ENCODE measurements around the gene PLCB1. TPM values are rescaled to one million over a fixed set of nuclear protein-coding genes. Genes with fewer than 3 reads are reported as not detected.

The PLCB1 gene
- total RNA-seq, 1 experiment from 2014 or later: 11.3 TPM

GRCh38 chr20:8709627-8710026, 577.6 kb downstream of the PLCB1 start:
- Mint-ChIP-seq H3K9me3 (peaks cover 15% of the 10 kb centered on the region), H3K36me3 (peaks cover 8% of the 10 kb centered on the region), H3K27ac (no peak overlapping the region), H3K27me3 (ENCODE audit: low read depth) (no peaks in the 10 kb centered on the region), H3K4me3 (no peak overlapping the region), H3K4me1 (peaks cover 3% of the 10 kb centered on the region)
- ATAC-seq: no peak
- CTCF ChIA-PET: no interaction called here
- TF ChIP-seq GABPB1 (CRISPR knock-in tag; IDR thresholded peaks at IDR 0.05) (no peak), ELF4 (CRISPR knock-in tag; IDR thresholded peaks at IDR 0.05; ENCODE audit: low read depth) (no peak), CREM (CRISPR knock-in tag; IDR thresholded peaks at IDR 0.05) (no peak), NR1H2 (CRISPR knock-in tag; IDR thresholded peaks at IDR 0.05) (no peak), ZNF423 (CRISPR knock-in tag; IDR thresholded peaks at IDR 0.05) (no peak), ZMAT4 (CRISPR knock-in tag; IDR thresholded peaks at IDR 0.05) (no peak), OVOL2 (CRISPR knock-in tag; IDR thresholded peaks at IDR 0.05; ENCODE audit: borderline replicate concordance) (no peak), SMAD4 (CRISPR knock-in tag; IDR thresholded peaks at IDR 0.05) (no peak), SP1 (CRISPR knock-in tag; conservative IDR thresholded peaks at IDR 0.05) (no peak), ZNF416 (CRISPR knock-in tag; IDR thresholded peaks at IDR 0.05) (no peak)
- TF ChIP-seq, protein P1, sequence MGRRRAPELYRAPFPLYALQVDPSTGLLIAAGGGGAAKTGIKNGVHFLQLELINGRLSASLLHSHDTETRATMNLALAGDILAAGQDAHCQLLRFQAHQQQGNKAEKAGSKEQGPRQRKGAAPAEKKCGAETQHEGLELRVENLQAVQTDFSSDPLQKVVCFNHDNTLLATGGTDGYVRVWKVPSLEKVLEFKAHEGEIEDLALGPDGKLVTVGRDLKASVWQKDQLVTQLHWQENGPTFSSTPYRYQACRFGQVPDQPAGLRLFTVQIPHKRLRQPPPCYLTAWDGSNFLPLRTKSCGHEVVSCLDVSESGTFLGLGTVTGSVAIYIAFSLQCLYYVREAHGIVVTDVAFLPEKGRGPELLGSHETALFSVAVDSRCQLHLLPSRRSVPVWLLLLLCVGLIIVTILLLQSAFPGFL (CRISPR knock-in tag; IDR thresholded peaks at IDR 0.05; ENCODE audit: borderline replicate concordance): no peak
- TF ChIP-seq, protein P2, sequence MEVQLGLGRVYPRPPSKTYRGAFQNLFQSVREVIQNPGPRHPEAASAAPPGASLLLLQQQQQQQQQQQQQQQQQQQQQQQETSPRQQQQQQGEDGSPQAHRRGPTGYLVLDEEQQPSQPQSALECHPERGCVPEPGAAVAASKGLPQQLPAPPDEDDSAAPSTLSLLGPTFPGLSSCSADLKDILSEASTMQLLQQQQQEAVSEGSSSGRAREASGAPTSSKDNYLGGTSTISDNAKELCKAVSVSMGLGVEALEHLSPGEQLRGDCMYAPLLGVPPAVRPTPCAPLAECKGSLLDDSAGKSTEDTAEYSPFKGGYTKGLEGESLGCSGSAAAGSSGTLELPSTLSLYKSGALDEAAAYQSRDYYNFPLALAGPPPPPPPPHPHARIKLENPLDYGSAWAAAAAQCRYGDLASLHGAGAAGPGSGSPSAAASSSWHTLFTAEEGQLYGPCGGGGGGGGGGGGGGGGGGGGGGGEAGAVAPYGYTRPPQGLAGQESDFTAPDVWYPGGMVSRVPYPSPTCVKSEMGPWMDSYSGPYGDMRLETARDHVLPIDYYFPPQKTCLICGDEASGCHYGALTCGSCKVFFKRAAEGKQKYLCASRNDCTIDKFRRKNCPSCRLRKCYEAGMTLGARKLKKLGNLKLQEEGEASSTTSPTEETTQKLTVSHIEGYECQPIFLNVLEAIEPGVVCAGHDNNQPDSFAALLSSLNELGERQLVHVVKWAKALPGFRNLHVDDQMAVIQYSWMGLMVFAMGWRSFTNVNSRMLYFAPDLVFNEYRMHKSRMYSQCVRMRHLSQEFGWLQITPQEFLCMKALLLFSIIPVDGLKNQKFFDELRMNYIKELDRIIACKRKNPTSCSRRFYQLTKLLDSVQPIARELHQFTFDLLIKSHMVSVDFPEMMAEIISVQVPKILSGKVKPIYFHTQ (CRISPR knock-in tag; IDR thresholded peaks at IDR 0.05): no peak
- TF ChIP-seq, protein P3, sequence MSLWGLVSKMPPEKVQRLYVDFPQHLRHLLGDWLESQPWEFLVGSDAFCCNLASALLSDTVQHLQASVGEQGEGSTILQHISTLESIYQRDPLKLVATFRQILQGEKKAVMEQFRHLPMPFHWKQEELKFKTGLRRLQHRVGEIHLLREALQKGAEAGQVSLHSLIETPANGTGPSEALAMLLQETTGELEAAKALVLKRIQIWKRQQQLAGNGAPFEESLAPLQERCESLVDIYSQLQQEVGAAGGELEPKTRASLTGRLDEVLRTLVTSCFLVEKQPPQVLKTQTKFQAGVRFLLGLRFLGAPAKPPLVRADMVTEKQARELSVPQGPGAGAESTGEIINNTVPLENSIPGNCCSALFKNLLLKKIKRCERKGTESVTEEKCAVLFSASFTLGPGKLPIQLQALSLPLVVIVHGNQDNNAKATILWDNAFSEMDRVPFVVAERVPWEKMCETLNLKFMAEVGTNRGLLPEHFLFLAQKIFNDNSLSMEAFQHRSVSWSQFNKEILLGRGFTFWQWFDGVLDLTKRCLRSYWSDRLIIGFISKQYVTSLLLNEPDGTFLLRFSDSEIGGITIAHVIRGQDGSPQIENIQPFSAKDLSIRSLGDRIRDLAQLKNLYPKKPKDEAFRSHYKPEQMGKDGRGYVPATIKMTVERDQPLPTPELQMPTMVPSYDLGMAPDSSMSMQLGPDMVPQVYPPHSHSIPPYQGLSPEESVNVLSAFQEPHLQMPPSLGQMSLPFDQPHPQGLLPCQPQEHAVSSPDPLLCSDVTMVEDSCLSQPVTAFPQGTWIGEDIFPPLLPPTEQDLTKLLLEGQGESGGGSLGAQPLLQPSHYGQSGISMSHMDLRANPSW (CRISPR knock-in tag; conservative IDR thresholded peaks at IDR 0.05; ENCODE audit: low read depth): no peak
- TF ChIP-seq, protein P4, sequence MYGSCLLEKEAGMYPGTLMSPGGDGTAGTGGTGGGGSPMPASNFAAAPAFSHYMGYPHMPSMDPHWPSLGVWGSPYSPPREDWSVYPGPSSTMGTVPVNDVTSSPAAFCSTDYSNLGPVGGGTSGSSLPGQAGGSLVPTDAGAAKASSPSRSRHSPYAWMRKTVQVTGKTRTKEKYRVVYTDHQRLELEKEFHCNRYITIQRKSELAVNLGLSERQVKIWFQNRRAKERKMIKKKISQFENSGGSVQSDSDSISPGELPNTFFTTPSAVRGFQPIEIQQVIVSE (CRISPR knock-in tag; IDR thresholded peaks at IDR 0.05; ENCODE audit: borderline replicate concordance): no peak
- POLR2A ChIA-PET: no interaction called here
- DNase-seq (ENCODE audit: low spot score): no peak

DNA sequence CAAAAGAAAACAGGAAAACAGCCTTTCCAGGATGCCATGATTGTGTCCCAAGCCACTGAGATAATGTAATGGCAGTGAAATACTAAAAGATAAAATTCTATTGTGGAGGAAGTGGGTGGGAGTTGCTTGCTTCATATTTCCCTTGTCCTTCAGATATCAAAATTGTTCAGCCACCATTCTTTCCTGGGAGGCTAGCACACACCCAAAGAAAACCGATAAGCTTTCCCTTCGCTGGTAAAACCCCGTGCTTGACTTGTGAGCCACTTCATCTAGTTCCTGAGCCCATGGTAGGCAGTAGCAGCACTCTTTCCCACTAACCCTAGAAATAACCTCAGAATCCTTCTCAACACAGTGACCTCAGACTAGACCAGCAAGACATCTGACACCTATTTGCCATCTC, 579.4 kb downstream of the PLCB1 start:
- no peaks in the 10 kb centered on the region; the same call in 1 of the 2 replicates for H3K36me3 Mint-ChIP-seq
- ATAC-seq (no peak), DNase-seq (ENCODE audit: low spot score) (no peak)
- no peaks in the 10 kb centered on the region for H3K9me3 Mint-ChIP-seq
- no peaks in the 10 kb centered on the region for H3K27me3 Mint-ChIP-seq (ENCODE audit: low read depth)
- H3K4me3 Mint-ChIP-seq: no peak overlapping the region
- peaks cover 6% of the 10 kb centered on the region for H3K4me1 Mint-ChIP-seq
- H3K27ac Mint-ChIP-seq: no peak overlapping the region
- CTCF ChIA-PET: interaction anchor here (1.5 kb wide), 1 partner anchor 9 kb away, joined by 3 read pairs; no protein-coding TSS in a partner anchor
- POLR2A ChIA-PET: no interaction called here
- TF ChIP-seq MXD4 (CRISPR knock-in tag; IDR thresholded peaks at IDR 0.05; ENCODE audit: borderline replicate concordance): no peak
- TF ChIP-seq, protein P5, sequence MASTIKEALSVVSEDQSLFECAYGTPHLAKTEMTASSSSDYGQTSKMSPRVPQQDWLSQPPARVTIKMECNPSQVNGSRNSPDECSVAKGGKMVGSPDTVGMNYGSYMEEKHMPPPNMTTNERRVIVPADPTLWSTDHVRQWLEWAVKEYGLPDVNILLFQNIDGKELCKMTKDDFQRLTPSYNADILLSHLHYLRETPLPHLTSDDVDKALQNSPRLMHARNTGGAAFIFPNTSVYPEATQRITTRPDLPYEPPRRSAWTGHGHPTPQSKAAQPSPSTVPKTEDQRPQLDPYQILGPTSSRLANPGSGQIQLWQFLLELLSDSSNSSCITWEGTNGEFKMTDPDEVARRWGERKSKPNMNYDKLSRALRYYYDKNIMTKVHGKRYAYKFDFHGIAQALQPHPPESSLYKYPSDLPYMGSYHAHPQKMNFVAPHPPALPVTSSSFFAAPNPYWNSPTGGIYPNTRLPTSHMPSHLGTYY (CRISPR knock-in tag; IDR thresholded peaks at IDR 0.05): no peak
- TF ChIP-seq ZNF281 (CRISPR knock-in tag; IDR thresholded peaks at IDR 0.05): no peak
- TF ChIP-seq NFYB (CRISPR knock-in tag; conservative IDR thresholded peaks at IDR 0.05; ENCODE audit: low read depth): no peak
- no peak for TF ChIP-seq HMGXB4 (CRISPR knock-in tag; IDR thresholded peaks at IDR 0.05)

Data from WTC11 (cell line).